Trophoblast cell (in vitro differentiated cells and primary cell): ENCODE results near the gene MED13L.

ENCODE experiments used
- DNase-seq, 2 donors: peaks; one replicate each; pipeline ENCODE4 v3.0.0-alpha.2; 2016
- H2AFZ ChIP-seq: 2 replicates; pipeline ENCODE4 v1.6.1; 2013; ENCODE audit warnings: low read length, moderate library complexity, mild to moderate bottlenecking; ENCODE audit not compliant: insufficient read depth, poor library complexity
- H2AK5ac ChIP-seq: 2 replicates; pipeline ENCODE4 v1.6.1; 2013; ENCODE audit warnings: mild to moderate bottlenecking, low read length
- H2BK120ac ChIP-seq: 2 replicates; pipeline ENCODE4 v1.6.1; 2013; ENCODE audit warnings: low read length, mild to moderate bottlenecking, moderate library complexity; ENCODE audit not compliant: insufficient read depth, poor library complexity
- H2BK12ac ChIP-seq: 2 replicates; pipeline ENCODE4 v1.6.1; 2013; ENCODE audit warnings: mild to moderate bottlenecking, low read length, moderate library complexity
- H2BK5ac ChIP-seq: 2 replicates; pipeline ENCODE4 v1.6.1; 2013; ENCODE audit warnings: low read length, low read depth, moderate library complexity, mild to moderate bottlenecking; ENCODE audit not compliant: poor library complexity
- H3K14ac ChIP-seq: 2 replicates; pipeline ENCODE4 v1.6.1; 2013; ENCODE audit warnings: mild to moderate bottlenecking, low read length
- H3K18ac ChIP-seq: 2 replicates; pipeline ENCODE4 v1.6.1; 2013; ENCODE audit warnings: mild to moderate bottlenecking, low read length
- H3K23ac ChIP-seq: 2 replicates; pipeline ENCODE4 v1.6.1; 2013; ENCODE audit warnings: low read length
- H3K27ac ChIP-seq: 2 replicates; pipeline ENCODE4 v1.5.1; 2013; ENCODE audit warnings: low read depth, mild to moderate bottlenecking, inconsistent platforms, low read length, moderate library complexity
- H3K27me3 ChIP-seq: 2 replicates; pipeline ENCODE4 v1.6.1; 2013; ENCODE audit warnings: inconsistent platforms, mild to moderate bottlenecking, low read length, moderate library complexity; ENCODE audit not compliant: insufficient read depth
- H3K36me3 ChIP-seq, 2 experiments: 1 replicate in 1 of 2; 2 replicates in 1 of 2; pipeline ENCODE4 v1.6.1; 2013; ENCODE audit warnings: low read length in 2 of 2, mild to moderate bottlenecking in 2 of 2, moderate library complexity in 1 of 2; ENCODE audit not compliant: insufficient read depth in 2 of 2, control insufficient read depth in 1 of 2
- H3K4ac ChIP-seq: 2 replicates; pipeline ENCODE4 v1.6.1; 2013; ENCODE audit warnings: low read depth, mild to moderate bottlenecking, low read length, moderate library complexity
- H3K4me1 ChIP-seq, 2 experiments: 1 replicate in 1 of 2; 2 replicates in 1 of 2; pipeline ENCODE4 v1.6.1; 2013; ENCODE audit warnings: low read length in 2 of 2, mild to moderate bottlenecking in 2 of 2, moderate library complexity in 1 of 2; ENCODE audit not compliant: insufficient read depth in 2 of 2, control insufficient read depth in 1 of 2
- H3K4me2 ChIP-seq: 2 replicates; pipeline ENCODE4 v1.6.1; 2013; ENCODE audit warnings: inconsistent platforms, mild to moderate bottlenecking, low read length, moderate library complexity
- H3K4me3 ChIP-seq: 2 replicates; pipeline ENCODE4 v1.5.1; 2013; ENCODE audit warnings: mild to moderate bottlenecking, low read depth, low read length, inconsistent platforms
- H3K79me1 ChIP-seq: one replicate; pipeline ENCODE4 v1.6.1; 2013; ENCODE audit warnings: low read length
- H3K79me2 ChIP-seq: 2 replicates; pipeline ENCODE4 v1.6.1; 2013; ENCODE audit warnings: low read length, mild to moderate bottlenecking; ENCODE audit not compliant: control insufficient read depth, insufficient read depth, poor library complexity
- H3K9ac ChIP-seq: 2 replicates; pipeline ENCODE4 v1.6.1; 2013; ENCODE audit warnings: mild to moderate bottlenecking, low read length
- H3K9me3 ChIP-seq: 2 replicates; pipeline ENCODE4 v1.6.1; 2013; ENCODE audit warnings: low read depth, mild to moderate bottlenecking, control low read depth, inconsistent platforms, low read length; ENCODE audit not compliant: insufficient read depth
- H4K12ac ChIP-seq: 2 replicates; pipeline ENCODE4 v1.6.1; 2013; ENCODE audit warnings: low read depth, mild to moderate bottlenecking, low read length, moderate library complexity
- H4K8ac ChIP-seq: 2 replicates; pipeline ENCODE4 v1.6.1; 2013; ENCODE audit warnings: low read depth, mild to moderate bottlenecking, low read length, moderate library complexity
- H4K91ac ChIP-seq: one replicate; pipeline ENCODE4 v1.6.1; 2013; ENCODE audit warnings: low read depth, mild to moderate bottlenecking, low read length, moderate library complexity
- WGBS: extraction: QIAGEN DNeasy Blood & Tissue Kit; methylation state at CpG from one replicate; pipeline ENCODE4 v1.1.7; 2013; ENCODE audit warnings: missing lambda C conversion rate; ENCODE audit not compliant: insufficient read length, insufficient coverage; ENCODE audit errors: extremely low coverage; 5-methylcytosine and 5-hydroxymethylcytosine counted together

MED13L gene

GRCh38 chr12:115984616-115985015, 292.9 kb downstream of the MED13L start:
- Histone ChIP-seq H3K79me1 (no peaks in the 10 kb centered on the region), H3K27ac (no peak overlapping the region)
- no CpG with 5 or more reads among the region's 4 CpGs for WGBS

GRCh38 chr12:115983226-115983798, 294.2 kb downstream of the MED13L start:
- no peak overlapping the region for H4K91ac ChIP-seq
- H2BK12ac ChIP-seq = no peak overlapping the region
- WGBS = no CpG with 5 or more reads among the region's 5 CpGs
- H3K79me2 ChIP-seq = no peaks in the 10 kb centered on the region
- H3K4me2 ChIP-seq = no peak overlapping the region
- no peak overlapping the region for H2BK5ac ChIP-seq
- no peaks in the 10 kb centered on the region for H3K9me3 ChIP-seq
- H2BK120ac ChIP-seq = no peak overlapping the region
- no peaks in the 10 kb centered on the region for H3K79me1 ChIP-seq
- H2AK5ac ChIP-seq = no peak overlapping the region
- H3K27ac ChIP-seq = no peak overlapping the region
- no peak overlapping the region for H3K4ac ChIP-seq
- H3K9ac ChIP-seq = no peak overlapping the region
- peak in 1 of 2 donors; percentile 26 for DNase-seq
- H3K27me3 ChIP-seq = no peaks in the 10 kb centered on the region
- H3K23ac ChIP-seq = no peak overlapping the region
- no peak overlapping the region for H3K14ac ChIP-seq
- no peak overlapping the region for H3K4me3 ChIP-seq
- no peak overlapping the region for H4K8ac ChIP-seq
- H2AFZ ChIP-seq = no peak overlapping the region
- no peak overlapping the region for H3K18ac ChIP-seq
- no peak overlapping the region for H4K12ac ChIP-seq
- H3K4me1 ChIP-seq = no peaks in the 10 kb centered on the region
- H3K36me3 ChIP-seq = peaks cover 22 to 27% of the 10 kb centered on the region in 2 experiments

More at GRCh38 chr12:115984616-115985015, 292.9 kb downstream of the MED13L start:
- Histone ChIP-seq H4K8ac (no peak overlapping the region), H4K12ac (no peak overlapping the region), H2BK5ac (no peak overlapping the region), H2AK5ac (no peak overlapping the region), H4K91ac (no peak overlapping the region), H3K23ac (no peak overlapping the region), H3K27me3 (no peaks in the 10 kb centered on the region), H3K9ac (no peak overlapping the region), H3K4me1 (no peaks in the 10 kb centered on the region), H3K18ac (no peak overlapping the region), H3K4me3 (no peak overlapping the region), H2BK120ac (no peak overlapping the region), H2BK12ac (no peak overlapping the region), H3K4me2 (no peak overlapping the region), H3K36me3 (peaks cover 20 to 27% of the 10 kb centered on the region in 2 experiments), H3K9me3 (no peaks in the 10 kb centered on the region), H3K4ac (no peak overlapping the region), H3K79me2 (no peaks in the 10 kb centered on the region), H3K14ac (no peak overlapping the region), H2AFZ (no peak overlapping the region)
- no peak for DNase-seq

- H3K14ac ChIP-seq = no peak overlapping the region
- H2BK12ac ChIP-seq = no peak overlapping the region
- H2AFZ ChIP-seq = no peak overlapping the region
- no peak overlapping the region for H2BK120ac ChIP-seq
- H3K36me3 ChIP-seq = peaks cover 23 to 26% of the 10 kb centered on the region in 2 experiments
- DNase-seq = no peak
- WGBS = no CpG with 5 or more reads among the region's 3 CpGs
- no peak overlapping the region for H3K4ac ChIP-seq
- H3K27ac ChIP-seq = no peak overlapping the region
- no peak overlapping the region for H2BK5ac ChIP-seq
- H3K9ac ChIP-seq = no peak overlapping the region
- no peaks in the 10 kb centered on the region for H3K9me3 ChIP-seq
- H3K27me3 ChIP-seq = no peaks in the 10 kb centered on the region
- H3K79me2 ChIP-seq = no peaks in the 10 kb centered on the region
- H4K91ac ChIP-seq = no peak overlapping the region
- H4K12ac ChIP-seq = no peak overlapping the region
- H3K79me1 ChIP-seq = no peaks in the 10 kb centered on the region
- no peak overlapping the region for H3K18ac ChIP-seq
- no peak overlapping the region for H3K4me3 ChIP-seq
- no peak overlapping the region for H2AK5ac ChIP-seq
- no peak overlapping the region for H4K8ac ChIP-seq
- H3K23ac ChIP-seq = no peak overlapping the region
- H3K4me2 ChIP-seq = no peak overlapping the region
- H3K4me1 ChIP-seq = no peaks in the 10 kb centered on the region
These were observed 297.2 kb downstream of the MED13L start for GRCh38 chr12:115980339-115980738.

- H3K36me3 ChIP-seq = peaks cover 23 to 27% of the 10 kb centered on the region in 2 experiments
- no peak overlapping the region for H3K4ac ChIP-seq
- no peak overlapping the region for H4K8ac ChIP-seq
- no peaks in the 10 kb centered on the region for H3K9me3 ChIP-seq
- no CpG with 5 or more reads among the region's 3 CpGs for WGBS
- no peaks in the 10 kb centered on the region for H3K79me1 ChIP-seq
- no peak overlapping the region for H3K9ac ChIP-seq
- H3K4me1 ChIP-seq = no peaks in the 10 kb centered on the region
- no peak overlapping the region for H2AK5ac ChIP-seq
- no peak overlapping the region for H2BK5ac ChIP-seq
- no peak overlapping the region for H2BK120ac ChIP-seq
- H3K27ac ChIP-seq = no peak overlapping the region
- no peak overlapping the region for H4K91ac ChIP-seq
- DNase-seq = no peak
- H3K23ac ChIP-seq = no peak overlapping the region
- no peak overlapping the region for H4K12ac ChIP-seq
- no peak overlapping the region for H3K4me2 ChIP-seq
- no peak overlapping the region for H2AFZ ChIP-seq
- no peaks in the 10 kb centered on the region for H3K79me2 ChIP-seq
- H3K27me3 ChIP-seq = no peaks in the 10 kb centered on the region
- no peak overlapping the region for H3K14ac ChIP-seq
- no peak overlapping the region for H3K18ac ChIP-seq
- no peak overlapping the region for H2BK12ac ChIP-seq
- H3K4me3 ChIP-seq = no peak overlapping the region
These were observed 297.6 kb downstream of the MED13L start for GRCh38 chr12:115979851-115980250.
